ENCODE measurements around the gene ST3GAL3. TPM values are rescaled to one million over a fixed set of nuclear protein-coding genes. Genes with fewer than 3 reads are reported as not detected.

The ST3GAL3 gene
- total and polyA plus RNA-seq, 2 experiments from 2014 or later, result 6.2 to 6.3 TPM

- WGBS (ENCODE audit: low lambda C conversion rate, missing lambda C conversion rate), result under 1% methylated on average over 87 of the region's 93 CpGs
- H2AFZ ChIP-seq, result peak within 1 kb of the TSS; percentile 97
- no peak for TF ChIP-seq EZH2phosphoT487 (IDR thresholded peaks at IDR 0.05; ENCODE audit: low read depth, severe bottlenecking, unreplicated experiment)
- TF ChIP-seq CTCF (IDR thresholded peaks at IDR 0.05; ENCODE audit: poor library complexity), result peak; percentile 1
- H3K4me1 ChIP-seq (ENCODE audit: insufficient read depth), result peaks cover 35% of the 10 kb centered on the region
- H3K27ac ChIP-seq, result peak within 1 kb of the TSS; percentile 97
- H3K4me2 ChIP-seq, result peak within 1 kb of the TSS; percentile 93
- peaks cover 30% of the 10 kb centered on the region for H4K20me1 ChIP-seq (ENCODE audit: insufficient read depth, poor library complexity, severe bottlenecking)
- peak within 1 kb of the TSS; percentile 89 for H3K4me3 ChIP-seq
- H3K79me2 ChIP-seq, result peaks cover 50% of the 10 kb centered on the region
- no peaks in the 10 kb centered on the region for H3K9me2 ChIP-seq (replicated peaks; ENCODE audit: insufficient read depth)
- H3K9me3 ChIP-seq (ENCODE audit: low read depth), result no peaks in the 10 kb centered on the region
- no peaks in the 10 kb centered on the region for H3K27me3 ChIP-seq
- DNase-seq (ENCODE audit: low spot score), result peak; percentile 99
- H3K36me3 ChIP-seq (replicated peaks; ENCODE audit: insufficient read depth, low read depth), result no peaks in the 10 kb centered on the region
These were observed 267.3 kb downstream of the ST3GAL3 start, which contains the start of gene ATP6V0B for GRCh38 chr1:43974443-43975248. Gene ATP6V0B, plus strand, starts transcription at chr1:43974960. Its CDS starts 81 bp downstream, at chr1:43975041.

GRCh38 chr1:43975249-43975961 lies 268.1 kb downstream of the ST3GAL3 start:
- Histone ChIP-seq H3K9me2 (replicated peaks; ENCODE audit: insufficient read depth) (no peaks in the 10 kb centered on the region), H4K20me1 (ENCODE audit: insufficient read depth, poor library complexity, severe bottlenecking) (peaks cover 30% of the 10 kb centered on the region), H3K27me3 (no peaks in the 10 kb centered on the region), H3K27ac (peak overlapping the region; percentile 97), H3K79me2 (peaks cover 52% of the 10 kb centered on the region), H3K4me3 (peak overlapping the region; percentile 89), H3K36me3 (replicated peaks; ENCODE audit: insufficient read depth, low read depth) (no peaks in the 10 kb centered on the region), H3K9me3 (ENCODE audit: low read depth) (no peaks in the 10 kb centered on the region), H3K4me2 (peak overlapping the region; percentile 93), H3K4me1 (ENCODE audit: insufficient read depth) (peaks cover 41% of the 10 kb centered on the region), H2AFZ (peak overlapping the region; percentile 71)
- TF ChIP-seq EZH2 (IDR thresholded peaks at IDR 0.05; ENCODE audit: borderline replicate concordance) (no peak), CTCF (IDR thresholded peaks at IDR 0.05; ENCODE audit: poor library complexity) (no peak), EZH2phosphoT487 (IDR thresholded peaks at IDR 0.05; ENCODE audit: low read depth, severe bottlenecking, unreplicated experiment) (no peak)
- WGBS (ENCODE audit: low lambda C conversion rate, missing lambda C conversion rate), result 2% methylated on average over 29 of the region's 34 CpGs
- peak; percentile 72 for DNase-seq (ENCODE audit: low spot score)

DNA sequence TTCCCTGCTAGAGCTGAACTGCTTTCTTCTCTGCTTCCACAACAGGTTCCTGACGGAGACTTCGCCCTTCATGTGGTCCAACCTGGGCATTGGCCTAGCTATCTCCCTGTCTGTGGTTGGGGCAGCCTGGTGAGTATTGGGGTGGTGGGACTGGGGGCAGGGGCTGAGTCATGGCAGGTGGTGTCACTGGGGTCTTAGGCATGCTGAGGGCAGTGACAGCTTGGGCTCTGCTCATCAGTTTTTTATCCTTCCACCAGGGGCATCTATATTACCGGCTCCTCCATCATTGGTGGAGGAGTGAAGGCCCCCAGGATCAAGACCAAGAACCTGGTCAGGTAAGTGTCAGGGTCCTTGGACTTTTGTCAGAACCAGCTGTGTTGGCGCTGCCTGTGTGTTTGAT lies 268.7 kb downstream of the ST3GAL3 start:
- Histone ChIP-seq H3K79me2 (peaks cover 47% of the 10 kb centered on the region), H3K4me2 (peak overlapping the region; percentile 93), H3K4me1 (ENCODE audit: insufficient read depth) (peaks cover 35% of the 10 kb centered on the region), H3K36me3 (replicated peaks; ENCODE audit: insufficient read depth, low read depth) (no peaks in the 10 kb centered on the region), H3K27ac (peak overlapping the region; percentile 97), H2AFZ (no peak overlapping the region), H3K27me3 (no peaks in the 10 kb centered on the region), H4K20me1 (ENCODE audit: insufficient read depth, poor library complexity, severe bottlenecking) (peaks cover 30% of the 10 kb centered on the region), H3K9me3 (ENCODE audit: low read depth) (no peaks in the 10 kb centered on the region), H3K4me3 (peak overlapping the region; percentile 89), H3K9me2 (replicated peaks; ENCODE audit: insufficient read depth) (no peaks in the 10 kb centered on the region)
- WGBS (ENCODE audit: low lambda C conversion rate, missing lambda C conversion rate), result 88% methylated on average over 4 of the region's 4 CpGs
- TF ChIP-seq EZH2 (IDR thresholded peaks at IDR 0.05; ENCODE audit: borderline replicate concordance) (no peak), CTCF (IDR thresholded peaks at IDR 0.05; ENCODE audit: poor library complexity) (no peak), EZH2phosphoT487 (IDR thresholded peaks at IDR 0.05; ENCODE audit: low read depth, severe bottlenecking, unreplicated experiment) (no peak)
- no peak for DNase-seq (ENCODE audit: low spot score)

Data from hepatocyte (in vitro differentiated cells).